ENCODE results near the gene ZNF853. TPM values are rescaled to one million over a fixed set of nuclear protein-coding genes. Genes with fewer than 3 reads are reported as not detected.

ZNF853 gene
- total RNA-seq, 1 donor from 2014 or later = 5.2 TPM

DNA sequence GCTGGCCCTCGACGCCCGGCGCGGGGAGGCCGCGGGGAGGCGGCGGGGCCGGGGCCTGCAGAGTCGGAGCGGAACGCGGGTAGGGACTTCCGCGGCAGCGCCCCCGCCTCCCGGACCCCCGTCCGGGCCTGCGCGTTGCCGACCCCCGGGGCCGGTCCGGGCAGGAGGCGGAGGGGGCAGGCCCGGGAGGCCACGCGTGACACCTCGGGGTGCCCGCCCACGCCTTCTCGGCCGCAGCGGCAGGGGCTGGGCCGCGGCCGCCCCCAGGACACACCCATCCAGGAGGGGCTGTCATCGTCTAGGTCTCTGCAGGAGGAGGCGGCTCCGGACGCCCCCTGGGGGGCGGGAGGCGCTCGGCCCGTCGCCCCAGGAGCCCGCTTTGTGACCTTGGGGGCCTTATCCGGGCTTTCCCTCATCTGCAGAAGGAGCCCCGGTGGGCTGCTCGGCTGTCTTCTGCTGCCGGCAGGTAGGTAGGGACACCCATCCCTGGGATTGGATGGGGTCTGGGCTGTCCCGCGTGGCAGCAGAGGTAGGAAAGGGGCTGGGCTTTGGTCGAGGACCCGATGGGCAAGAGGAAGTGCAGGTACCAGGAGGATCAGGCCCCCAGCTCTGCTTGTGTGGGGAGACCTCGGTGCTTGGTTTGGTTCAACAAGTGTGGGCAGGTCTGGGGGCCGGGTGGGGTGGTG lies 22.3 kb downstream of the ZNF853 start:
- Histone ChIP-seq H3K9me3 (no peaks in the 10 kb centered on the region), H3K27me3 (no peaks in the 10 kb centered on the region), H3K4me1 (peaks cover 21% of the 10 kb centered on the region), H3K4me3 (peak overlapping the region; percentile 72), H3K36me3 (peaks cover 23% of the 10 kb centered on the region), H3K27ac (peak overlapping the region; percentile 63)
- TF ChIP-seq, protein P1, sequence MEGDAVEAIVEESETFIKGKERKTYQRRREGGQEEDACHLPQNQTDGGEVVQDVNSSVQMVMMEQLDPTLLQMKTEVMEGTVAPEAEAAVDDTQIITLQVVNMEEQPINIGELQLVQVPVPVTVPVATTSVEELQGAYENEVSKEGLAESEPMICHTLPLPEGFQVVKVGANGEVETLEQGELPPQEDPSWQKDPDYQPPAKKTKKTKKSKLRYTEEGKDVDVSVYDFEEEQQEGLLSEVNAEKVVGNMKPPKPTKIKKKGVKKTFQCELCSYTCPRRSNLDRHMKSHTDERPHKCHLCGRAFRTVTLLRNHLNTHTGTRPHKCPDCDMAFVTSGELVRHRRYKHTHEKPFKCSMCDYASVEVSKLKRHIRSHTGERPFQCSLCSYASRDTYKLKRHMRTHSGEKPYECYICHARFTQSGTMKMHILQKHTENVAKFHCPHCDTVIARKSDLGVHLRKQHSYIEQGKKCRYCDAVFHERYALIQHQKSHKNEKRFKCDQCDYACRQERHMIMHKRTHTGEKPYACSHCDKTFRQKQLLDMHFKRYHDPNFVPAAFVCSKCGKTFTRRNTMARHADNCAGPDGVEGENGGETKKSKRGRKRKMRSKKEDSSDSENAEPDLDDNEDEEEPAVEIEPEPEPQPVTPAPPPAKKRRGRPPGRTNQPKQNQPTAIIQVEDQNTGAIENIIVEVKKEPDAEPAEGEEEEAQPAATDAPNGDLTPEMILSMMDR (IDR thresholded peaks at IDR 0.05) = peak; percentile 46
- ATAC-seq (peak; percentile 48), DNase-seq (peak; percentile 79)
- intact Hi-C loops (cut with DNase I) = no loop called here

DNA sequence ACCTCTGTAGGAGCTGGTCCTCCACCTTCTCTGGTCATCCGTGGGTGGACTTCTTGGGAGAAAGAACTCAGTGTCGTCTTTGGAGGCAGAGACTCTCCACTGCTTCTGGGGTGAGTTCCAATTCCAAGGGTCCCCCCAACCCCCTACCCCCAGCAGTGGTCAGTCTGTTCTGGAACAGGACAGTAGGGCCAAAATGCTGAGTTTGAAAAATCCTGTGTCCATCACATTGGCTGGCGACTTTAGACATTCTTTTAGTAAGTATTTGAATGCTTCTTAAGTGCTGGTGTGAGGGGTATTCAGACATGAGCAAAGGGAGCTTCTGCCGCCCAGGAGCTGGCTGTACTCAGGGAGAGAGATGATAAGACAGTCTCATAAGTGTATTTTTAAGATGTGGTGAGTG lies 23.6 kb downstream of the ZNF853 start:
- DNase-seq (no peak), ATAC-seq (no peak)
- Histone ChIP-seq H3K27me3 (no peaks in the 10 kb centered on the region), H3K9me3 (no peaks in the 10 kb centered on the region), H3K4me1 (peaks cover 21% of the 10 kb centered on the region), H3K4me3 (no peak overlapping the region), H3K27ac (no peak overlapping the region), H3K36me3 (peaks cover 35% of the 10 kb centered on the region)
- TF ChIP-seq, protein P1 (IDR thresholded peaks at IDR 0.05) = no peak
- intact Hi-C loops (cut with DNase I) = no loop called here

DNA sequence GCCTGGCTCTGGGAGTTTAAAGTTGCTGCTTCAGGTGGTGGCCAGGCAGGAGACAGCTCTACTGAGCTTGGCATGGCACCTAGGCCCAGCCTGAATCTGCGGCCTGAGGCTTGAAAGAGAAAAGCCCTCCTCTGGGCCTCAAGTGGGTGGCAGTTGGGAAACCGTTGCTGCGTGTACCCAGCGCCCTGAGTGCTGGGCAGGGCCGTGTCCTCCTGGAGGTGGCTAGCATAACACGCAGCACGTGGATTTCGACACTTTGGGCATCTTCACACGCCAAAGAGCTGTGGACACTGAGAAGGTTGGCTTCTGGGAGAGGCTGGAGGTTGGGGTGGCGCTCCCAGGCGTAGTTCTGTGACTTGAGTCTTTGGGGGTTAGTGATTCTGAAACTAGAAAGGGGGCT lies 24.2 kb downstream of the ZNF853 start:
- ATAC-seq (peak; percentile 16), DNase-seq (peak; percentile 84)
- peaks cover 21% of the 10 kb centered on the region for H3K4me1 ChIP-seq
- no peak overlapping the region for H3K4me3 ChIP-seq
- H3K9me3 ChIP-seq = no peaks in the 10 kb centered on the region
- H3K27ac ChIP-seq = no peak overlapping the region
- intact Hi-C loops (cut with DNase I) = no loop called here
- TF ChIP-seq, protein P1 (IDR thresholded peaks at IDR 0.05) = no peak
- H3K27me3 ChIP-seq = no peaks in the 10 kb centered on the region
- H3K36me3 ChIP-seq = peaks cover 41% of the 10 kb centered on the region

DNA sequence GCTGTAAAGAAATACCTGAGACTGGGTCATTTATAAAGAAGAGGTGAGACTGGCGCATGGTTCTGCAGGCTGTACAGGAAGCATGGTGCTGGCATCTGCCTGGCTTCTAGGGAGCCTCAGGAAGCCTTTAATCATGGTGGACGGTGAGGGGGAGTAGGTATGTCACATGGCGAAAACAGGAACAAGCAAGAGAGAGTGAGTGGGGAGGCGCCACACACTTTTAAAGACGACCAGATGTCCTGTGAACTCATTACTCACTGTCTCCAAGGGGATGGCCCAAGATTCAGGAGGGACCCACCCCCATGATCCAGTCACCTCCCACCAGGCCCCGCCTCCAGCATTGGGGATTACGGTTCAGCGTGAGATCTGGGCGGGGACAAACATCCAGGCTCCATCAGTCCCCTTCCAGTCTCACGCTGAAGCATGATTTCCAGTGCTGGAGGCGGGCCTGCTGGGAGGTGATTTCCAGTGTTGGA lies 24.9 kb downstream of the ZNF853 start:
- Histone ChIP-seq H3K27me3 (no peaks in the 10 kb centered on the region), H3K4me1 (peaks cover 21% of the 10 kb centered on the region), H3K27ac (no peak overlapping the region), H3K4me3 (no peak overlapping the region), H3K36me3 (peaks cover 48% of the 10 kb centered on the region), H3K9me3 (no peaks in the 10 kb centered on the region)
- intact Hi-C loops (cut with DNase I) = no loop called here
- TF ChIP-seq, protein P1 (IDR thresholded peaks at IDR 0.05) = no peak
- ATAC-seq (no peak), DNase-seq (no peak)

DNA sequence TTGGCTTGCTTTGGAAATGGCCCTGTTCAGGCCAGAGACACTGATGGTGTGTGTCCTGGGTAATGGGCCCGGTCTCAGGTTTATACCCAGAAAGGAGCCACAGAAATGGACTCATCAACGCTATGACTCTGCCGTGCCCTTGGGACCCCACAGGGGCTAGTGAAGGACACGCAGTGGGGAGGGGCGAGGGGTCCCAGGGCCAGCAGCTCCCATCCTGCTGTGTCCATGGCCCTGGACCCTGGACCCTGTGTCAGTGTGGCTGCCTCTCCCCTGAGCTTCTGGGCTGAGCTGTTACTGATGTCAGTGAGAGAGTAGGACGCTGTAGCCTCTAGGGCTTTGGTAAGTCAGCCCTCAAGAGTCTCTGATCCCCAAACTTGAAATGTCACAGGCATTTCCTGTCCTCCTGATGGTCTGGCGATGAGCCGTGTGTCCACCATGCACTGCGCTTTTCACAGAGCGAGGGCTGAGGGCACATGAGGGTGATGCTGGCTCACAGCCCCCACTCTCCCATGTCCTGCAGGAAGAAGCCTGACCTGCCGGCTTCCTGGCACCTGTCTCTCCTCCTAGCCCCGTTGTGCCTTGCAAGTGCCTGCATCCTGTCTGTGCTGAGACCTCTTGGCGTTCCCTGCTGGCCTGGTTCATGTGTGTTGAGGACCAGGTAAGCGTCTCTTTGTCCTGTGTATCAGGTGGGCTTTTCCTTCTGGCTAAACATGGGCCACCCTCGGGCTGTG lies 26.1 kb downstream of the ZNF853 start:
- peaks cover 21% of the 10 kb centered on the region for H3K4me1 ChIP-seq
- peaks cover 58% of the 10 kb centered on the region for H3K36me3 ChIP-seq
- ATAC-seq (no peak), DNase-seq (no peak)
- no peaks in the 10 kb centered on the region for H3K9me3 ChIP-seq
- TF ChIP-seq, protein P1 (IDR thresholded peaks at IDR 0.05) = no peak
- no peaks in the 10 kb centered on the region for H3K27me3 ChIP-seq
- H3K27ac ChIP-seq = no peak overlapping the region
- intact Hi-C loops (cut with DNase I) = no loop called here
- H3K4me3 ChIP-seq = no peak overlapping the region
